ENCODE data around the gene ZCCHC10.
A peak's percentile ranks its signal among the peaks of the same experiment; 100 is the strongest.
"Not testable (repeated sequence)": the region's sequence is repeated elsewhere in the genome, so short reads cannot be mapped to it uniquely, and the experiment has no call there.

ZCCHC10 gene

GRCh38 chr5:133047404-133047803 lies 21.1 kb upstream of the ZCCHC10 start:
- DNase-seq, result no peak
- in situ Hi-C loops (cut with MboI; ENCODE audit: low pct_unique_long_range_greater_than_20kb, low sequenced_read_pairs), result no loop called here

DNA sequence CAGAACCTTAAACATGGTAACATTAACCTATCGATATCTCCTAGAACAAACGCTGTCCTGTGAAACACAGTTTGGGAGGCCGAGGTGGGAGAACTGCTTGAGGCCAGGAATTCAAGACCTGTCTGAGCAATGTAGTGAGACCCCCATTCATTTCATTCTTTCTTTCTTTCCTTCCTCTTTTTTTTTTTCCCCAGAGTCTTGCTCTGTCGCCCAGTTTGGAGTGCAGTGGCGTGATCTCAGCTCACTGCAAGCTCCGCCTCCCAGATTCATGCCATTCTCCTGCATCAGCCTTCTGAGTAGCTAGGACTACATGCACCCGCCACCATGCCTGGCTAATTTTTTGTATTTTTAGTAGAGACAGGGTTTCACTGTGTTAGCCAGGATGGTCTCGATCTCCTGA lies 20.2 kb upstream of the ZCCHC10 start:
- in situ Hi-C loops (cut with MboI; ENCODE audit: low pct_unique_long_range_greater_than_20kb, low sequenced_read_pairs); DNase-seq: not testable (repeated sequence)

DNA sequence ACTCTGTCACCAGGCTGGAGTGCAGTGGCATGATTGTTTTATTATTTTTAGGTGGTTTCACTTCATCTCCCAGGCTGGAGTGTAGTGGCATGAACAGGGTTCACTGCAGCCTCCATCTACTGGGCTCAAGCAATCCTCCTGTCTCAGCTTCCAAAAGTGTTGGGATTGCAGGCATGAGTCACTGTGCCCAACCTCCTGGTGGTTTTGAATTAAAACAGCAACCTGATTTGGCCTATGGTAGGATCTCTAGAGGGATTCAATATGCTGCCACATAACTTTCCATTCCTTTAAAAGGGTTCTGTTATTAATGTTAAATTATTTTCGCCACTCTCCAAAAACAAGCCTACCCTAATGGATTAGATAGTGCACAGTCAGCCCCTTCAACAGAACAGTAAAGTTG lies 15.6 kb upstream of the ZCCHC10 start:
- in situ Hi-C loops (cut with MboI; ENCODE audit: low pct_unique_long_range_greater_than_20kb, low sequenced_read_pairs), result no loop called here
- DNase-seq, result no peak

DNA sequence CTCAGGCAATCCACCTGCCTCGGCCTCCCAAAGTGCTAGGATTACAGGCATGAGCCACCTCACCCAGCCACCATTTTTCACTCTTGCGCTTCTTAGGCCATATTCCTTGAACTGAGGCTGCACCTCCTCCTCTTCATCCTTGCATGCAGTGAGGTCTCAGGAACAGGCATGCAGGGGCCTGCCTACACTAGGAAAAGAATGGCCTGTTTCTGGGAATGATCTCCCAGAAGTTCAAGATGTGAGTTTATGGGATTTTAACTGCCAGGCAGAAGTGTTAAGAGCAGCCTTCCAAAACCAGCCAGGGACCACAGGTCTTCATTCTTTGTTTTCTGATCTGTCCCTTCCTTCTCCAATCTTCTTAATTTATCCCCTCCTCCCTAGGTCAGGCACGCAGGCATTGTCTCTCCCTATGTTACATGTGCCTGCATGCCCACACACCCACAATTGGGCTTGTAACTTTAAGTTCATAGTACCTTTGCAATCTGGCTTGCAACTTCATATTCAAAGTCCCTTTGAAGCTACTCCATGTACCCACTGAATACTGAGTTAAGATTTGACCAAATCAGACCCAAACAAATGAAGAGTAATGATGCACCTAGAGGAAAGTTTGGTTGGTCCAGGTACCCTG lies 14.9 kb upstream of the ZCCHC10 start:
- DNase-seq, result no peak
- in situ Hi-C loops (cut with MboI; ENCODE audit: low pct_unique_long_range_greater_than_20kb, low sequenced_read_pairs), result no loop called here

GRCh38 chr5:133036677-133037076 lies 10.3 kb upstream of the ZCCHC10 start:
- in situ Hi-C loops (cut with MboI; ENCODE audit: low pct_unique_long_range_greater_than_20kb, low sequenced_read_pairs); DNase-seq: not testable (repeated sequence)

DNA sequence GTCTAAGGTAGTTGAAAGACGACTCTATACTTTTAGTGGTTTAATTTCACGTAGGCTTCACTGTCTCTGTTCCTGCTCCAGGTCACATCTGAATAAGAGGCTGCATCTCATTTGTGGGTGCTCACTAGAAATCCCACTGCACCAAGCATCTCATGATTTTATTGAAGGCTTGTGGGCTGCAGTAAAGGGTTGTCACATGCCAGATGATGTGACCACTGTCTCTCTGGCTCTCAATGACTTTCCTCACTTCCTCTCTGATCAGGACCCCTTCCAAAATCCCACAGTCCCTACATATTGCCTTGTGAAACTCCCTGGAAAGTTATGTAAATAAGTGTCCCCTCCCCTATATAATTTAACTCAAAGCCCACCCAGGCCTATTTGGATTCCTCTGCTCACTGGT lies 8.9 kb upstream of the ZCCHC10 start:
- DNase-seq, result no peak
- in situ Hi-C loops (cut with MboI; ENCODE audit: low pct_unique_long_range_greater_than_20kb, low sequenced_read_pairs), result no loop called here

- in situ Hi-C loops (cut with MboI; ENCODE audit: low pct_unique_long_range_greater_than_20kb, low sequenced_read_pairs), result no loop called here
- no peak for DNase-seq
Observed at GRCh38 chr5:133034064-133034463, 7.7 kb upstream of the ZCCHC10 start.

DNA sequence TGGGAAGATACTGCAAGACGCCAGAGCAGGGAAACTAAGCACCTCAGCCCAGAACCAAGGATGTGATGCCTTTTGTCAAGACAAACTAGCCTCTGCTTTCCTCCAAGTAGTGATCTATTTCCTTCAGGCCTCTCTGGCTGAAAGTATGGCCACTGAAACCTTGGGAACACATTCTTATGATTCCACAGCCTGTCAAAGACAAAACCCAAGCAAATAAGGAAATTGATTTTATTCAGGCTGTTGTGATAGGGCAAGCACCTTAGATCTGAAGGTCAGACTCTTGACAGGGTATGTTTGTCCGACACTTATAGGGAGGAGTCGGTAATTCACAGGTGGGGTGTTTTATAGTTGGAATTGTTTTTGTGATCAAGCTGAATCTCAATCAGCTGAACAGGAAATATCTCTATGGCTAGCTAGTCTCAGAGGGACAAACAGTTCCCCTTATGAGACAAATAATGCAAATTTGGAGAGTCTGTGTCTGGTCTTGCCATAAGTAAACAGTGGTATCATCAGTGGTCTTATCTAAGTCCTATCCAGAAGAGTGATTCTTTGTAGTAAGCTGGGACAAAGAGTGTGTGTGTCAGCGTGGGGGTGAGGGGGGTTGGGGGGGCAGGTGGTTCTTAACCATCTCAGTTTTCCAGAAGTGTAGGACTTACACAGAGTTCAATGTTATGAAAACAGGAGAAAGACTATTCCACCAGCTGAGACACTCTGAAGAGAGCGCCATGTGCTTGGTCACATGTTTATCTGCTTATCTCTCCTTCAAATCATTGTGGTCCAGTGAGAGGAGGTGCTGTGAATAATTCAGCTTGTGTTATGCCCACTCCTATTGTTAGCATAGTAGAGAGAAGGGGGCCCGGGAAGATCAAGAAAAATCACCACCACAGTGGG lies 6.7 kb upstream of the ZCCHC10 start:
- in situ Hi-C loops (cut with MboI; ENCODE audit: low pct_unique_long_range_greater_than_20kb, low sequenced_read_pairs), result no loop called here
- DNase-seq, result peak; percentile 47

- DNase-seq, result no peak
- in situ Hi-C loops (cut with MboI; ENCODE audit: low pct_unique_long_range_greater_than_20kb, low sequenced_read_pairs), result no loop called here
Observed at GRCh38 chr5:133030343-133031005, 4.1 kb upstream of the ZCCHC10 start.

- DNase-seq, result no peak
- in situ Hi-C loops (cut with MboI; ENCODE audit: low pct_unique_long_range_greater_than_20kb, low sequenced_read_pairs), result no loop called here
Observed at GRCh38 chr5:133029416-133029815, 3.1 kb upstream of the ZCCHC10 start.

DNA sequence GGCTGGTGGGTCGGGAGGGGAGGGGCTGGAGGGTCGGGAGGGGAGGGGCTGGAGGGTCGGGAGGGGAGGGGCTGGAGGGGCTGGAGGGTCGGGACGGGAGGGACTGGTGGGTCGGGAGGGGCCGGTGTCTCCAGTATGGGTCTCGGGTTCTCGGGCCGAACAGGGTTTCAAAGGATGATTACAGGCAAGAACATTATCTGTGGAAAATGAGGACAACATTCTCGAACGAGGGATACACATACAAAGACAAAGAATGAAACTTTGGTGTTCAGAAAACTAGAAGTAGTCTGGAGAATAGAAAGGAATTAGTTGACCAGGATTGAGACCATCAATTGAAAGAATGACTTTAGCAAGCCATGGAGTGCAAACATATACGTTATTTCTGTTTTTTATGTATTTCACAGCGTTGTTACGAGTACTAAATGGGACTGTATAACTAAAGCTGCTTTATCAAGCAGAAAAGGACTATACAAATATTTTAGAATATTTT lies 360 bp upstream of the ZCCHC10 start:
- in situ Hi-C loops (cut with MboI; ENCODE audit: low pct_unique_long_range_greater_than_20kb, low sequenced_read_pairs), result no loop called here
- no peak for DNase-seq

DNA sequence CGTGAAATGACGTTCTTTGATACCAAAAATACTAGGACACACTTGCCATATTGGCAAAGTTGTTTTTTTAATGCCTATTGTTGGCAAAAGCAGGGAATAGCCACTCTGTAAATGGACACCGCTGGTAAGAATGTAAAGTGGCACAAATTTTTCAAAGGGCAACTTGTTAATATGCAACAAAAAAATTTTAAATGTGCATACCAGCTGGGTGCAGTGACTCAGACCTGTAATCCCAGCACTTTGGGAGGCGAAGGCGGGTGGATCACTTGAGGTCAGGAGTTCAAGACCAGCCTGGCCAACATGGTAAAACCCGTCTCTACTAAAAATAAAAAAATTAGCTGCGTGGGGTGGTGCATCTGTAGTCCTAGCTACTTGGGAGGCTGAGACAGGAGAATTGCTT lies 6.9 kb downstream of the ZCCHC10 start:
- in situ Hi-C loops (cut with MboI; ENCODE audit: low pct_unique_long_range_greater_than_20kb, low sequenced_read_pairs); DNase-seq: not testable (repeated sequence)

GRCh38 chr5:133017964-133018363 lies 8.4 kb downstream of the ZCCHC10 start:
- no peak for DNase-seq
- in situ Hi-C loops (cut with MboI; ENCODE audit: low pct_unique_long_range_greater_than_20kb, low sequenced_read_pairs), result no loop called here

GRCh38 chr5:133015466-133015865 lies 10.9 kb downstream of the ZCCHC10 start:
- DNase-seq, result no peak
- in situ Hi-C loops (cut with MboI; ENCODE audit: low pct_unique_long_range_greater_than_20kb, low sequenced_read_pairs), result no loop called here

DNA sequence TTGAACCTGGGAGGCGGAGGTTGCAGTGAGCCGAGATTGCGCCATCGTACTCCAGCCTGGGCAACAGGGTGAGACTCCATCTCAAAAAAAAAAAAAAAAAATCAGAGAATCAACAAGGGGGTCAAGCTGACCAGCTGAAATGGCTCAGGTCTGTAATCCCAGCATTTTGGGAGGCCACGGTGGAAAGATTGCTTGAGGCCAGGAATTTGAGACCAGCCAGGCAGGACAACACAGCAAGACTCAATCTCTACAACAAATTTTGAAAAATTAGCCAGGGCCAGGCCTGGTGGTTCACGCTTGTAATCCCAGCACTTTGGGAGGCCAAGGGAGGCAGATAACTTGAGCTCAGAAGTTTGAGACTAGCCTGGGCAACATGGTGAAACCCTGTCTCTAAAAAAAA lies 17.9 kb downstream of the ZCCHC10 start:
- DNase-seq; in situ Hi-C loops (cut with MboI; ENCODE audit: low pct_unique_long_range_greater_than_20kb, low sequenced_read_pairs): not testable (repeated sequence)

DNA sequence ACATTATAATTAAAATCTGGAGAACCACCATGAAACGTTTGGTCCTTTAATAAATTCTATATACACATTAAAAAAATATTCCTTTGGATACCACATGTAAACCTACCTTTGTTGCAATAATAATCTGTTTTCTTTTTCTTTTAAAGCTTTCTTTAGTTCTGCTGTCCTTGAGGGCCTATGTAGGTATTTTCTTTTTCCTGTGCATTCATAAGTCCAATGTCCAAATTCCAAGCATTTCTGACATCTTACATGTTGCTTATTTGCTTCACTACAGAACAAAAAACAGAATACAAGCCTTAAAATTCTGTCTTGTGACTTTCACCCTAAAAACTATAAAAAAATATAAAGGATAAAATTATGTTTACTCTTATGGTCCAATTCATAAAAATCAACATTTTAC lies 19.7 kb downstream of the ZCCHC10 start:
- in situ Hi-C loops (cut with MboI; ENCODE audit: low pct_unique_long_range_greater_than_20kb, low sequenced_read_pairs), result no loop called here
- no peak for DNase-seq

- in situ Hi-C loops (cut with MboI; ENCODE audit: low pct_unique_long_range_greater_than_20kb, low sequenced_read_pairs), result no loop called here
- no peak for DNase-seq
Observed at GRCh38 chr5:132999246-132999645, 27.1 kb downstream of the ZCCHC10 start.

GRCh38 chr5:132998556-132998955 lies 27.8 kb downstream of the ZCCHC10 start:
- in situ Hi-C loops (cut with MboI; ENCODE audit: low pct_unique_long_range_greater_than_20kb, low sequenced_read_pairs), result no loop called here

GRCh38 chr5:132996307-132996706 lies 30.0 kb downstream of the ZCCHC10 start:
- no peak for DNase-seq
- in situ Hi-C loops (cut with MboI; ENCODE audit: low pct_unique_long_range_greater_than_20kb, low sequenced_read_pairs), result no loop called here

More at GRCh38 chr5:132998556-132998955, 27.8 kb downstream of the ZCCHC10 start:
- DNase-seq, result no peak

Data from KBM-7 (cell line).